Measurements from ENCODE around the gene CACNA1I. TPM values are rescaled to one million over a fixed set of nuclear protein-coding genes. Genes with fewer than 3 reads are reported as not detected.

Gene CACNA1I
- total and polyA plus RNA-seq, 2 experiments from 2014 or later, result 0.04 to 0.24 TPM

DNA sequence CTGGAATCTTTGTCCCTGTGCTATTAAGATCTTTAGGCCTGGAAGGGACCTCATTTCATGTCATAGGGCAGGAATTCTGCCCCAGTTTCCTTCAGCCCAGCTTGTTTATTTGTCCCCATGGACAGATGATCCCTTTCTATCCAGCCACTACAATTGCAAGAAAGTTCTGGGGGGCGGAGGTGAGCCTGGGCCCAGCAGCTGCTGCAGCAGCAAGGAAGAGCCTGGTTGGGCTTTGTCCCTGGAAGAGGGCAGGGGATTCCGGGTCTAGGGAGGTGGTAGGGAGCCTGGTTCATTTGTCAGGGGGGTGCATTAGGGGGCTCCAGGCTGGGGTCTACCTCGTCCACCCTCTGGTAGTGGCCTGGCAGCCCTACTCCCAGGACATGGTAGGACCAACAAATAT is 16.4 kb upstream of the CACNA1I start:
- no peaks in the 10 kb centered on the region for H3K9me3 ChIP-seq (ENCODE audit: low read depth)
- H3K27me3 ChIP-seq, result peaks cover 50% of the 10 kb centered on the region
- no peaks in the 10 kb centered on the region for H3K36me3 ChIP-seq
- H3K4me1 ChIP-seq (ENCODE audit: low read depth), result peaks cover 2% of the 10 kb centered on the region
- TF ChIP-seq, protein P1, sequence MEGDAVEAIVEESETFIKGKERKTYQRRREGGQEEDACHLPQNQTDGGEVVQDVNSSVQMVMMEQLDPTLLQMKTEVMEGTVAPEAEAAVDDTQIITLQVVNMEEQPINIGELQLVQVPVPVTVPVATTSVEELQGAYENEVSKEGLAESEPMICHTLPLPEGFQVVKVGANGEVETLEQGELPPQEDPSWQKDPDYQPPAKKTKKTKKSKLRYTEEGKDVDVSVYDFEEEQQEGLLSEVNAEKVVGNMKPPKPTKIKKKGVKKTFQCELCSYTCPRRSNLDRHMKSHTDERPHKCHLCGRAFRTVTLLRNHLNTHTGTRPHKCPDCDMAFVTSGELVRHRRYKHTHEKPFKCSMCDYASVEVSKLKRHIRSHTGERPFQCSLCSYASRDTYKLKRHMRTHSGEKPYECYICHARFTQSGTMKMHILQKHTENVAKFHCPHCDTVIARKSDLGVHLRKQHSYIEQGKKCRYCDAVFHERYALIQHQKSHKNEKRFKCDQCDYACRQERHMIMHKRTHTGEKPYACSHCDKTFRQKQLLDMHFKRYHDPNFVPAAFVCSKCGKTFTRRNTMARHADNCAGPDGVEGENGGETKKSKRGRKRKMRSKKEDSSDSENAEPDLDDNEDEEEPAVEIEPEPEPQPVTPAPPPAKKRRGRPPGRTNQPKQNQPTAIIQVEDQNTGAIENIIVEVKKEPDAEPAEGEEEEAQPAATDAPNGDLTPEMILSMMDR (IDR thresholded peaks at IDR 0.05; ENCODE audit: low read depth, low read length), result no peak
- no peak for DNase-seq (ENCODE audit: low read depth in 1 of 2, low spot score in 1 of 2)
- no peak overlapping the region for H3K27ac ChIP-seq
- H3K4me3 ChIP-seq, result no peak overlapping the region

DNA sequence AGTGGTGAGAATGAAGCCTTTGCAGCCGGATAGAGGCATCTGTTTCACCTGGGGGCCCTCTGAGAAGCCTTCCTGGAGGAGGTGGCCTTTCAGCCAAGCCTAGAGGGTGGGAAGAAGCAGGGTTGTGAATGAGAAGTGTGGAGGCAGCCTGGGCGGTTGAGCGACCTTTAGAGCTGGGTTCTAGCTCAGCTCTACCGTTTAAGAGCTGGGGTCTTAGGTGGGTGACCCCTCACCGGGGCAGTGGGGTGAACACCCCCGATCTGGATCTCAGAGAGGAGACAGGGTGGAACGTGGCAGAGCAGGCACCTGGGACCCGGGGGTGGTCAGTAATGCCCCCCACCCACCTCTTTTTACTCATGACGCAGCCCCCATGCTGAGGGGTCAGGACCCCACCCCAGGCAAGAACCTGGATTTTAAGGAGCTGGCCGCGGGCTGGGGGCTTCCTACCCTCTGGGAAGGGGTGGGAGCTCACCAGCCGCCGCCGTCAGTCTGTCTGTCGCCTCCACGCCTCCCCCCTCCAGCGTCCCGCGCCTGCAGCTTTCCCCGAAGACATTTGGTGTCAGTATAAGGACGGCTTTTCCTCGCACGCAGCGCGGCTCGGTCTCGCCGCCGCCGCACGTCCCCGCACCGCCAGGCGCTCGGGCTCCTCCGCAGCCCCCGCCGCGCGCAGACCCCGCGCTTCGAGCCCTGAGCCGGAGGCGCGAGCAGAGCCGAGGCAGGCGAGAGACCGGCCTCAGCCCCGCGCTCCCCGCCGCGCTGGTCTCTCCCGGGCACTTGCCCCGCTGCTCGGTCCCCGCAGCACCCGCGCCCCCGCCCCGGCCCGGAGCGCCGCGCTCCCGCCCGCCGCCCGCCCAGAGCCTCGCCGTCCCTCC is 13.3 kb upstream of the CACNA1I start:
- H3K27me3 ChIP-seq, result peaks cover 41% of the 10 kb centered on the region

DNA sequence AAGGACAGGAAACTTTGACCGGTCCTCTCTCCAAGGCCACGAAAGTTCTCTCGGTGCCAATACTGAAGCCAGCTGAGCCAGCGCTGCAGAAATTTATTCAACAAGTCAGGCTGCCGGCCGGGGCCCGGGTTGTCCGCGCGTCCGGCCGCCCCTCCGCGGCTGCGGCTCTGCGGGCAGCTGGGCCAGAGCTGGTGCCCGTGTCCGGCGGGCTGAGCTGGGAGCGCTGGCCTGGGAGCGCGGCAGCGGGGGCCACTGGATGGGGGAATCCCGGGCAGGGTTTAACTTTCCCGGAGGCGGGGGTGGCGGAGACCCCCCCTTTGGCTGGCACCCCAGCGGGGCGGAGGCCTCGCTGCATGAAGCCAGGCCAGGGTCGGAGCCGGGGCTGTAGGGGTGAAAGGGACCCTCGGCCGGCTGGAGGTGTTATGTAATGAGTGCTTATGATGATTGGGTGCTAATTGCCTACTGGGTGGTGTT is 12.3 kb upstream of the CACNA1I start:
- H3K27ac ChIP-seq, result no peak overlapping the region
- no peaks in the 10 kb centered on the region for H3K9me3 ChIP-seq (ENCODE audit: low read depth)
- peaks cover 41% of the 10 kb centered on the region for H3K27me3 ChIP-seq
- DNase-seq (ENCODE audit: low read depth in 1 of 2, low spot score in 1 of 2), result peak in 1 of 2 donors; percentile 32
- TF ChIP-seq, protein P1 (IDR thresholded peaks at IDR 0.05; ENCODE audit: low read depth, low read length), result no peak
- peak overlapping the region; percentile 24 for H3K4me3 ChIP-seq
- no peaks in the 10 kb centered on the region for H3K36me3 ChIP-seq
- H3K4me1 ChIP-seq (ENCODE audit: low read depth), result peaks cover 6% of the 10 kb centered on the region

More for the DNA sequence above, 13.3 kb upstream of the CACNA1I start:
- Histone ChIP-seq H3K36me3 (no peaks in the 10 kb centered on the region), H3K4me1 (ENCODE audit: low read depth) (peaks cover 6% of the 10 kb centered on the region), H3K27ac (no peak overlapping the region), H3K9me3 (ENCODE audit: low read depth) (no peaks in the 10 kb centered on the region), H3K4me3 (peak overlapping the region; percentile 24)
- TF ChIP-seq, protein P1 (IDR thresholded peaks at IDR 0.05; ENCODE audit: low read depth, low read length), result peak; percentile 9
- DNase-seq (ENCODE audit: low read depth in 1 of 2, low spot score in 1 of 2), result peak; percentile 21 to 56

DNA sequence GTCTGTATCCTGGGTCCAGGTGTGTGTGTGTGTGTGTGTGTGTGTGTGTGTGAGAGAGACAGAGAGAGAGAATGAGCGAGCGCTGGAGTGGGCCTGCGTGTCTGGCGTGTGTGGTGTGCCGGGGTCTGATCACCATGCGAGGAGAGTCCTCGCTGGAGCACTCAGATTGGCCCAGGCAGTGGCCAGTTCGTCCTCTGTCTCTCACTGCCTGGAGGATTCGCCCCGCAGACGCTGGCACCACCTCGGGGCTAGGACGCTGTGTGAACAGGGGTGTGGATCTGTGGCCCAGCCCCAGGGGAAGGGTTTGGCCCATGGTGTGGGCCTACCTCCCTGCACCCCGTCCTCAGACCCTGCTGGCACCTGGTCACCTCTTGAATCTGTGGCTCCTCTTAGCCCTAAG is 11.6 kb upstream of the CACNA1I start:
- Histone ChIP-seq H3K27ac (no peak overlapping the region), H3K4me1 (ENCODE audit: low read depth) (peaks cover 6% of the 10 kb centered on the region), H3K27me3 (peaks cover 41% of the 10 kb centered on the region), H3K4me3 (no peak overlapping the region), H3K36me3 (no peaks in the 10 kb centered on the region), H3K9me3 (ENCODE audit: low read depth) (peaks cover 3% of the 10 kb centered on the region)
- TF ChIP-seq, protein P1 (IDR thresholded peaks at IDR 0.05; ENCODE audit: low read depth, low read length), result no peak
- no peak for DNase-seq (ENCODE audit: low read depth in 1 of 2, low spot score in 1 of 2)

DNA sequence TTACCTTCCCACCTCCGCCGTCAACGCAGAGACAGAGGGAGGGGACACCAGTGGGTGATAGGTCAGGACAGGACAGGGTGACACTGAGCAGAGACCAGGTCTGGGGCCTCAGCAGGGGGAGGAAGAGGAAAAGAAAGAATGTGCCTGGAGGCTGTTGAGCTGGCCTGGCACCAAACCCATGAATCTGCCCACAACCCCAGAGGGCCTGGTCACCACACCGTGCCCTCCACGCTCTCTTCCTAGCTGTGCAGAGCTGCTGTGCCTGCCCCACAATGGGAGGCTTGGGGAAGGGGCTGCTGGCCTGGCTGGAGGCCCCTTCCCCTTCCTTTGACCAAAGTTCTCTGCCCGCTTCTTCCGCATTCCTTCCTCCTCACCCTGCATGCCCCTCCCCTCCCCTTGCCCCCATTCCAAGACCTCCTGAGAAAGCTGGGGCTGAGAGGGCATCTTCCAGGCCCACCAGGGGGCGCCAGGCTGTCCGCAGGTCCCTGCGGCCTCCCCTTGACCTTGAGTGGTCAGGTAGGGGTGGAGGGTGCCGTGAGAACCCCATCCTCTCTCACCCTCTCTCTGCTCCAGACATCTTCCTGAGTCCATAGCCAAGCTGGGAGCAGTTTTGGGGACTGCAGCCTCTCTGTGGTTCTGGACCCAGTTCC is 11.0 kb upstream of the CACNA1I start:
- H3K27me3 ChIP-seq, result peaks cover 41% of the 10 kb centered on the region
- H3K4me3 ChIP-seq, result no peak overlapping the region

More for the DNA sequence above, 11.0 kb upstream of the CACNA1I start:
- no peaks in the 10 kb centered on the region for H3K36me3 ChIP-seq
- peaks cover 6% of the 10 kb centered on the region for H3K4me1 ChIP-seq (ENCODE audit: low read depth)
- TF ChIP-seq, protein P1 (IDR thresholded peaks at IDR 0.05; ENCODE audit: low read depth, low read length), result peak; percentile 49
- H3K27ac ChIP-seq, result no peak overlapping the region
- DNase-seq (ENCODE audit: low read depth in 1 of 2, low spot score in 1 of 2), result peak; percentile 12 to 43
- peaks cover 3% of the 10 kb centered on the region for H3K9me3 ChIP-seq (ENCODE audit: low read depth)

Measured in cardiac muscle cell (in vitro differentiated cells and primary cell).